ENCODE data around the gene ADGRG1. TPM values are rescaled to one million over a fixed set of nuclear protein-coding genes. Genes with fewer than 3 reads are reported as not detected.

The ADGRG1 gene
- total and polyA plus RNA-seq, 4 donors = 1.2 to 68.4 (median 17.6) TPM

DNA sequence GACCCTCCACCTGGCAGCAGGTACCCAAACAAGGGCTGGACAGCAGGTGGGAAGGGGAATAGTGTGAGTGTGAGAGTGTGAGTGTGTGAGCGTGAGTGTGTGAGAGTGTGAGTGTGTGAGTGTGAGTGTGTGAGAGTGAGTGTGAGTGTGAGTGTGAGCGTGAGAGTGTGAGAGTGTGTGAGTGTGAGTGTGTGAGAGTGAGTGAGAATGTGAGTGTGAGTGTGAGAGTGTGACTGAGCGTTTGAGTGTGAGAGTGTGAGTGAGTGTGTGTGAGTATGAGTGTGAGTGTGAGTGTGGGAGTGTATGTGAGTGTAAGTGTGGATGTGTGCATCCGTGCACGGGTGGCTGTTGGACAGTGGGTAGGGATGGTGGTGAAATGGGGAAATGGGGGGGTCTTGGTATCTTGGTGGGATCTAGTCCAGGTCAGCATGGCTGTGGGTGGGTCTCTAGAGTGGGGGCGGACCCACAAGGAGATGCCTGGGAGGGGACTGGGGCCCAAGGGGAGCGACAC is 408 bp downstream of the ADGRG1 start:
- Histone ChIP-seq H3K4me1 (ENCODE audit: control insufficient read depth in 1 of 2, insufficient read depth in 2 of 2, low read length in 2 of 2) (no peaks in the 10 kb centered on the region), H3K36me3 (ENCODE audit: control insufficient read depth in 1 of 2, insufficient read depth in 2 of 2, low read length in 1 of 2) (no peaks in the 10 kb centered on the region), H3K27ac (ENCODE audit: low read depth in 1 of 2, low read length in 2 of 2) (no peak overlapping the region), H3K27me3 (ENCODE audit: control insufficient read depth in 1 of 2, insufficient read depth in 2 of 2, low read length in 1 of 2) (no peaks in the 10 kb centered on the region), H3K4me3 (ENCODE audit: low read length in 2 of 2) (no peak overlapping the region), H3K9me3 (ENCODE audit: control insufficient read depth, low read length) (no peaks in the 10 kb centered on the region)
- no peak for ATAC-seq (ENCODE audit: low FRiP score)
- DNase-seq = no peak
- intact Hi-C loops (cut with DNase I) = no loop called here
- 76 to 77% methylated on average over 7 of the region's 7 CpGs for whole genome bisulfite sequencing, 2 donors

DNA sequence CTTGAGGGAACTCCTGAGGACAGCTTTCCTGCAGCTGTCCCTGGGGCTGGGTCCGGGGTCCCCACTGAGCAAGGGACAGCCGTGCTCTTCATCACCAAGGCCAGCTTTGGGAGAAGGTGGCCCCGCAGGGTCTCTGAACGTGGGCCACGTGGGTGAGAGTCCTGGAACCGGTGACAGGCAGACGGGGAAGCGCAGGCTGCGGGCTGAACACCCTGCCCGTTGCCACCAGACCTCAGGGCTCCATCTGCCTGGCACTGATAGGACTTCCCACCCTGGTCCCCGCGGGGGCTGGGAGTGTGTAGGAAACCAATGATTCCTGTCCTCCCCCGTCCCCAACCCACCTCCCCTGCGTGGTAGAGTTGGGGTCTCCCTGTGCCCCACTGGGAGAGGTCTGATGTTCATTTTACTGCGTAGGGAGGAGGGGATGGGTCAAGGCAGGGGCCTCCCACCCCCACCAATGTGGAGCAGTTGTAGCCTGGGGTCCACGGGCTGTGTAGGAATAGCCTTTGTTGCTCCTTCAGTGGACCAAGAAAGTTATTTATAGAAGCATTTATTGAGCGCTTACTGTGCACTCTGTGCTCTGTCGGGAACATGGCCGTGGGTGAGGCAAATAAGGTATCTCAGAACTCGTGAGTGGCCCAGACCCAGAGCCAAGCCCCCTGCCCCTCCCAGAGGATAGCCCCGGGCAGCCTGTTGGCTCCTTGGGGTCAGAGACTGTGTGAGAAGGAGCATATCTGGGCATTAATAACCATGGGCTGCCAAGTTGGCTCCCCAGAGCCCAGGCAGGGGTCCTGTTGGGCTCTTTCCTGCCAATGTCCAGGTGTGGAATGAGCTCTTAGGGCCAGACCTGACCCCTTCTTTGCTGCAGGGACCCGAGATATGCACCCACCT is 1.3 kb downstream of the ADGRG1 start:
- intact Hi-C loops (cut with DNase I) = no loop called here
- Histone ChIP-seq H3K4me3 (ENCODE audit: low read length in 2 of 2) (no peak overlapping the region), H3K27ac (ENCODE audit: low read depth in 1 of 2, low read length in 2 of 2) (no peak overlapping the region), H3K4me1 (ENCODE audit: control insufficient read depth in 1 of 2, insufficient read depth in 2 of 2, low read length in 2 of 2) (no peaks in the 10 kb centered on the region), H3K27me3 (ENCODE audit: control insufficient read depth in 1 of 2, insufficient read depth in 2 of 2, low read length in 1 of 2) (no peaks in the 10 kb centered on the region), H3K36me3 (ENCODE audit: control insufficient read depth in 1 of 2, insufficient read depth in 2 of 2, low read length in 1 of 2) (no peaks in the 10 kb centered on the region), H3K9me3 (ENCODE audit: control insufficient read depth, low read length) (no peaks in the 10 kb centered on the region)
- DNase-seq (no peak), ATAC-seq (ENCODE audit: low FRiP score) (no peak)
- 79% methylated on average over 22 of the region's 22 CpGs for WGBS, 2 donors

DNA sequence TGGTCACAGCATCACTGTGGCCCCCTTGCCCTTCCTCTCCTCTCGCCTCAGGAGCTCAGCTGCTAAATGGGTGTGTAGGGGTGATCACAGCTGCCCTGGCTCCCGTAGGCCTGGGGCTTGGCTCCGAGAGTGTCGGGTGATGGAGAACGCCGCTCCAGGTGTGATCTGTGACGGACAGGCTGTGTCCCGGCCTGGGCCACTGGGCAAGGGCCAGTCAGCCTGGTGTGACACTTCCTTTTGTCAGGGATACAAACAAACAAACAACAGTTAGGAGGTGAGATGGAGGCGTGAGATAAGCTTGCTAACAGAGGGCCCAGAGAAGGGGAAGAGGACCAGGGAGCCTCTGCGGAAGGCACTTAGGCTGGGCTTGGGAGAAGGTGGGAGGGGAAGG is 2.0 kb downstream of the ADGRG1 start:
- no peak for ATAC-seq (ENCODE audit: low FRiP score)
- WGBS, 2 donors = 90 to 94% methylated on average over 10 of the region's 10 CpGs

DNA sequence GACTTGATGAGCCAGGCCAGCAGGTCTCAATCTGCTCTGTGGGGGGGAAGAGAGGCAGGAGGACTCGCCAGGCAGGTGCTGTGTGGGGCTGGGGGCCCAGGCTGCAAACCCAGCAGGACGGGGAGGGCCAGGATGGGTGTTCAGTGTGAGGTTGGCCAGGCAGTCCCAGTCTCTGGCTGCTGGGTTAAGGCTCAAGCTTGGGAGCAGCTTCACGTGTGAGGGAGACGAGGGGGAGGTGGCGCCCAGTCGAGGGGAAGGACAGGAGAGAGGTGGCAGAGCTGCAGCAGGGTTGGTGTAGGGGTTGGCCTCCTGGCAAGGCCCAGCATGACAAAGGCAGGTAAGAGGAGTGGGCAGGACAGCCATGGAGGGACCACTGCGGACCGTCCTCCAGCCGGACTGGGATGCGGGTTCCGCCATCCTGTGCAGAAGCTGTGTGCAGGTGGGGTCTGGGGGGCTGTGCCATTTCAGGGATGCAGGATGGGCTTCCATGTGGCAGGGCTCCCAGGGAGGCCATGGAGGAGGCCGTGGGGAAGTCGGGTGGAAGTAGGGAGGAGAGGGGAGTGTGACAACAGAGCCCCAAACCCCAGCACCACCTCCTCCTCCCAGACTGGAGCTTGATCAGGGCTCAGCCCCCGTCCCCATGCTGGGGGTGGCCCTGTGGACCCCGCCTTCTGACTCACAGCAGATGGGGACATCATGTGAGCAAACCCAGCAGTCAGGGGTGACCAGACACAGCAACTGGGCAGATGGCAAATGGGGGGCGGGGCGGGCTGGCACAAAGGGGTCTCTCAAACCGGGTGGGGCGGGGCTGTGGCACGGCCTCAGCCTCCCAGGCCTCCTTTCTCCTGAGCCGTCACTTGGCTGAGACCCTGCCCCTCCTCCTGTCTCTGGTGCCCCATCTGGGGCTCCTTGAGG is 2.8 kb downstream of the ADGRG1 start:
- Histone ChIP-seq H3K4me3 (ENCODE audit: low read length in 2 of 2) (no peak overlapping the region), H3K27me3 (ENCODE audit: control insufficient read depth in 1 of 2, insufficient read depth in 2 of 2, low read length in 1 of 2) (no peaks in the 10 kb centered on the region), H3K36me3 (ENCODE audit: control insufficient read depth in 1 of 2, insufficient read depth in 2 of 2, low read length in 1 of 2) (no peaks in the 10 kb centered on the region), H3K27ac (ENCODE audit: low read depth in 1 of 2, low read length in 2 of 2) (no peak overlapping the region), H3K4me1 (ENCODE audit: control insufficient read depth in 1 of 2, insufficient read depth in 2 of 2, low read length in 2 of 2) (no peaks in the 10 kb centered on the region), H3K9me3 (ENCODE audit: control insufficient read depth, low read length) (no peaks in the 10 kb centered on the region)
- ATAC-seq (ENCODE audit: low FRiP score) = no peak
- no peak for DNase-seq
- 87 to 90% methylated on average over 19 to 21 of the region's 21 CpGs for WGBS, 2 donors
- intact Hi-C loops (cut with DNase I) = no loop called here

More for the DNA sequence above, 2.0 kb downstream of the ADGRG1 start:
- intact Hi-C loops (cut with DNase I) = no loop called here
- no peak overlapping the region for H3K27ac ChIP-seq (ENCODE audit: low read depth in 1 of 2, low read length in 2 of 2)
- no peaks in the 10 kb centered on the region for H3K36me3 ChIP-seq (ENCODE audit: control insufficient read depth in 1 of 2, insufficient read depth in 2 of 2, low read length in 1 of 2)
- H3K4me1 ChIP-seq (ENCODE audit: control insufficient read depth in 1 of 2, insufficient read depth in 2 of 2, low read length in 2 of 2) = no peaks in the 10 kb centered on the region
- no peak for DNase-seq
- H3K9me3 ChIP-seq (ENCODE audit: control insufficient read depth, low read length) = no peaks in the 10 kb centered on the region
- H3K4me3 ChIP-seq (ENCODE audit: low read length in 2 of 2) = no peak overlapping the region
- H3K27me3 ChIP-seq (ENCODE audit: control insufficient read depth in 1 of 2, insufficient read depth in 2 of 2, low read length in 1 of 2) = no peaks in the 10 kb centered on the region

DNA sequence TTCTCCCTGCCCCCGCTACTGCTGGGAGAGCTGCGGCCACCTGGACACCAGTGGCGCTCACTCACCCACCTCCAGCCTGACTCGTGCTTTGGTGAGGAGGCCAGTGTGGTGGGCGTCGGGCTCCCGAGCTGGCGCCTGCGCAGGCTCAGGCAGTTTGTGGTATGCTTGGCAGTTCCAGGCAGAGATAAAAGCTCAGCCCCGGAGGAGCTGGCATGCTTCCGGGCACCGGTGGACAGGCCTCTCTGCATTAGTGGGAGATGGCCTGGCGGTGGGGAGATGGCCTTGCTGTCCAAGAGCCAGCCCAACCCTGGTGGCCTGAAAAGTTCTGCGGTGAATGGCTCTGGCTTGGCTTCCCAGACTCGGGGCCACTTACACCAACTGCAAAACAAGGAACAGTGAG is 4.1 kb downstream of the ADGRG1 start:
- 38 to 41% methylated on average over 15 of the region's 15 CpGs for WGBS, 2 donors
- Histone ChIP-seq H3K27me3 (ENCODE audit: control insufficient read depth in 1 of 2, insufficient read depth in 2 of 2, low read length in 1 of 2) (no peaks in the 10 kb centered on the region), H3K36me3 (ENCODE audit: control insufficient read depth in 1 of 2, insufficient read depth in 2 of 2, low read length in 1 of 2) (no peaks in the 10 kb centered on the region), H3K4me1 (ENCODE audit: control insufficient read depth in 1 of 2, insufficient read depth in 2 of 2, low read length in 2 of 2) (no peaks in the 10 kb centered on the region), H3K27ac (ENCODE audit: low read depth in 1 of 2, low read length in 2 of 2) (no peak overlapping the region), H3K4me3 (ENCODE audit: low read length in 2 of 2) (no peak overlapping the region), H3K9me3 (ENCODE audit: control insufficient read depth, low read length) (no peaks in the 10 kb centered on the region)
- DNase-seq (no peak), ATAC-seq (ENCODE audit: low FRiP score) (no peak)
- intact Hi-C loops (cut with DNase I) = no loop called here

DNA sequence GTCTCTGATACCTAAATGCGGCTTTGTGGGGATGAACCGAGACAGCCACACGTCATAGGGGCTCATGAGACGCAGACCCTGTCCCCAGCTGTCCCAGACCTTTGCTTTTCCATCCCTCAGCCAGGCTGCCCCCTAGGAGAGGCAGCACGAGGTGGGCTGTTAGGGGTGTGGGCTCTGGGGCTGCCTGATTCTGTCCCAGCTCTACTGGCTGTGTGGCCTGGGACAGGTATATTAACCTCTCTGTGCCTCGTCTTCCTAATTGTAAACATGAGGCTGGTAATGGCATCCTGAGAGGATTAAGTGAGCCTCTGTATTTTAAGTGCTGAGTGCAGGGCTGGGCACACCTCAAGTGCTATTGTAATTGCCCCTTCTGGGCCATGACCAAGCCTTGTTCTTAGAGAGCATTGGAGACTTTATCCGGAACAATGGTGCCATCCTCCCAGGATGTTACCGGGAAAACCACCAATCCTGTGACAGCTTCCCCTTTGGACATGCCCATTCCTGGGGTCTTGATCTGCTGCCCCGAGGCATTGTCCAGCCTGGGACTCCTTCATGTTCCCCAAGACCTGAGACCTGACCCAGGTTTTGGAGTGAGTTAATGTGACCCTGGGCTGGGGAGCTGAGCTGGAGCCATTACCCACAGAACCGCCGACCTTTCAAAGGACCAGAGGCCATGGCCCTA is 5.1 kb downstream of the ADGRG1 start:
- no peaks in the 10 kb centered on the region for H3K36me3 ChIP-seq (ENCODE audit: control insufficient read depth in 1 of 2, insufficient read depth in 2 of 2, low read length in 1 of 2)
- DNase-seq (no peak), ATAC-seq (ENCODE audit: low FRiP score) (no peak)
- no peaks in the 10 kb centered on the region for H3K9me3 ChIP-seq (ENCODE audit: control insufficient read depth, low read length)
- no peak overlapping the region for H3K27ac ChIP-seq (ENCODE audit: low read depth in 1 of 2, low read length in 2 of 2)
- intact Hi-C loops (cut with DNase I) = no loop called here
- H3K4me3 ChIP-seq (ENCODE audit: low read length in 2 of 2) = no peak overlapping the region
- no peaks in the 10 kb centered on the region for H3K27me3 ChIP-seq (ENCODE audit: control insufficient read depth in 1 of 2, insufficient read depth in 2 of 2, low read length in 1 of 2)
- H3K4me1 ChIP-seq (ENCODE audit: control insufficient read depth in 1 of 2, insufficient read depth in 2 of 2, low read length in 2 of 2) = no peaks in the 10 kb centered on the region
- WGBS, 2 donors = 96 to 97% methylated on average over 11 of the region's 11 CpGs

DNA sequence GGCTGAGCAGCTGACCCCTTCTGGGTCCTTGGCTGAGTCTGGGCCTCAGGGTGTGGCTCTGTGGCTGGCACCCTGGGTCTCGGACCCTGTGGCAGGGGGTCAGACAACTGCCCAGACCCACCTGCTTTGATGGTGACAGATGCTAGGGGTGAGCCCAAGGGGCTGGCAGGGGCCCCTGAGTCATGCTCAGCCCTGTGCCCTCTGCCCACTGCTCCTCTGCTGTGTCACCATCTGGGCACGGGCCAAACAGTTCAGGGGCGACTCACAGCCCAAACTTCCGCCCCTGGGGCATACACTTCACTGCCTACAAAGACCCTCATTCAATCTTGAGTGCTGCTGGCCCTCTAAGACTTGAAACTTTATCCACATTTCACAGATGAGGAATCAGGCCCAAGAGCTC is 5.7 kb downstream of the ADGRG1 start:
- no peak overlapping the region for H3K27ac ChIP-seq (ENCODE audit: low read depth in 1 of 2, low read length in 2 of 2)
- intact Hi-C loops (cut with DNase I) = no loop called here
- no peaks in the 10 kb centered on the region for H3K36me3 ChIP-seq (ENCODE audit: control insufficient read depth in 1 of 2, insufficient read depth in 2 of 2, low read length in 1 of 2)
- no peaks in the 10 kb centered on the region for H3K4me1 ChIP-seq (ENCODE audit: control insufficient read depth in 1 of 2, insufficient read depth in 2 of 2, low read length in 2 of 2)
- no peak for DNase-seq
- H3K9me3 ChIP-seq (ENCODE audit: control insufficient read depth, low read length) = no peaks in the 10 kb centered on the region
- no peak overlapping the region for H3K4me3 ChIP-seq (ENCODE audit: low read length in 2 of 2)
- WGBS, 2 donors = 66 to 74% methylated on average over 4 of the region's 4 CpGs
- no peaks in the 10 kb centered on the region for H3K27me3 ChIP-seq (ENCODE audit: control insufficient read depth in 1 of 2, insufficient read depth in 2 of 2, low read length in 1 of 2)
- no peak for ATAC-seq (ENCODE audit: low FRiP score)

DNA sequence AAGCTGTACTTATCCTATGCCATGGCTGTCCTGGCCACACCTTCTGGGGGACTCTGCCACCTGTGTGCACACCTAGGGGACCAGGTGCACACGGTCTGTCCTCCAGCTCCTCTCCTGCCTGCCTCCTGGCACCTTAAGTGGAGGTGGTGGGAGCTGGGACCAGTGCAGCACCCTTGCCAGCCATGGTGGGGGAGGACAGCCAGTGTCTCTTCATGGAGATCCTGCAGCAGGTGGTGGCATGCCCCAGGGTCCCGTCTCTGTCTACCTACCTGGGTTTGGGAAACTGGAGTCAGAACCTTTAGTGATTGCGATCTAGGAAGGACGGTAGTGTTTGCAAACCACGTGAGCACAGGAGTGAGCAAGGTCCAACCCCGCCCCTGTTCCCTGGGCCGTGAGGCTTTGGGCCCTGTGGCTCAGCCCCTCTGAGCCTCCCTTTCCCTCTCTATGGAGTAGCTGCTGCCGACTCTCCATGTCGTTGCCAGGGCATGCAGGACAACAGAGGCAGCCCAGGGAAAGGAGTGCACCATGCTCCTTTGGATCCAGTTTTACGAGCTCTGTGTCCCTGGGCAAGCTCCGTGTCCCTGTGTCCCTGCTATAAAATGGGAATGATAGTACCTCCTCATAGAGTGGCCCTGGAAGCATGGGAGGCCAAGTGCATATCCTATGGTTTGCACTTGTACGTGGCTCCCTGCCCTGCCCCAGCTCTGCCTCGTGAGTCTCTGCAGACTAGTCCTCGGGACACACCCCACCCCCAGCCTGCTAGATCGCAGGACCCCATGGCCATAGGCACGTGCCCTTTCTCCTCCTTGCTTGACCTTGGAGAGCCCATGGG is 7.1 kb downstream of the ADGRG1 start:
- ATAC-seq (ENCODE audit: low FRiP score) = no peak
- no peak overlapping the region for H3K27ac ChIP-seq (ENCODE audit: low read depth in 1 of 2, low read length in 2 of 2)
- H3K27me3 ChIP-seq (ENCODE audit: control insufficient read depth in 1 of 2, insufficient read depth in 2 of 2, low read length in 1 of 2) = no peaks in the 10 kb centered on the region
- H3K4me3 ChIP-seq (ENCODE audit: low read length in 2 of 2) = no peak overlapping the region
- no peaks in the 10 kb centered on the region for H3K36me3 ChIP-seq (ENCODE audit: control insufficient read depth in 1 of 2, insufficient read depth in 2 of 2, low read length in 1 of 2)
- no peak for DNase-seq
- no peaks in the 10 kb centered on the region for H3K9me3 ChIP-seq (ENCODE audit: control insufficient read depth, low read length)
- H3K4me1 ChIP-seq (ENCODE audit: control insufficient read depth in 1 of 2, insufficient read depth in 2 of 2, low read length in 2 of 2) = no peaks in the 10 kb centered on the region
- WGBS, 2 donors = 89 to 92% methylated on average over 15 to 16 of the region's 16 CpGs
- intact Hi-C loops (cut with DNase I) = no loop called here

Data from aorta (tissue), 5 donors.